ENCODE results near the gene NHLH2. TPM values are rescaled to one million over a fixed set of nuclear protein-coding genes. Genes with fewer than 3 reads are reported as not detected.

Gene NHLH2
- total RNA-seq, 1 experiment from 2014 or later = not detected

DNA sequence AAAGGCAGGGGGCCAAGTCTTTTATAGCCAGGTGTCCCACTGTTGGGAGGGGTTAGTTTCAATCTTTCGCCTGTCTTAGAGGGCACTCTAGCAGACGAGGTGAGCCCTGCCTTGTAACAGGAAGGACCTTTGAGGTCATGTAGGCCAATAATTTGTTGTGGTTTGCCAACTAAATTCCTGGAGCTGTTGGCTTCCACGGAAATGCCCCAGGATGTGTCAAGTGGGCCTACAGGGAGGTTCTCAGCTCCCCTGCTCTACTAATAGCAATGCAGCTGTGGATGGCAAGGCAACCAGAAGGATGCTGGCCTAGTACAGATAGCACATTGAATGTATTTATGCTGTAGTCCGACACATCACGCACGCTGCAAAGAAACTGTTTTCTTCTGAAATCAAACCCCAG, 50.1 kb downstream of the NHLH2 start:
- ChIA-PET CTCF (interaction anchor here (0.7 kb wide), 1 partner anchor 17 kb away, joined by 3 read pairs; no protein-coding TSS in a partner anchor), POLR2A (no interaction called here)
- TF ChIP-seq, protein P1, sequence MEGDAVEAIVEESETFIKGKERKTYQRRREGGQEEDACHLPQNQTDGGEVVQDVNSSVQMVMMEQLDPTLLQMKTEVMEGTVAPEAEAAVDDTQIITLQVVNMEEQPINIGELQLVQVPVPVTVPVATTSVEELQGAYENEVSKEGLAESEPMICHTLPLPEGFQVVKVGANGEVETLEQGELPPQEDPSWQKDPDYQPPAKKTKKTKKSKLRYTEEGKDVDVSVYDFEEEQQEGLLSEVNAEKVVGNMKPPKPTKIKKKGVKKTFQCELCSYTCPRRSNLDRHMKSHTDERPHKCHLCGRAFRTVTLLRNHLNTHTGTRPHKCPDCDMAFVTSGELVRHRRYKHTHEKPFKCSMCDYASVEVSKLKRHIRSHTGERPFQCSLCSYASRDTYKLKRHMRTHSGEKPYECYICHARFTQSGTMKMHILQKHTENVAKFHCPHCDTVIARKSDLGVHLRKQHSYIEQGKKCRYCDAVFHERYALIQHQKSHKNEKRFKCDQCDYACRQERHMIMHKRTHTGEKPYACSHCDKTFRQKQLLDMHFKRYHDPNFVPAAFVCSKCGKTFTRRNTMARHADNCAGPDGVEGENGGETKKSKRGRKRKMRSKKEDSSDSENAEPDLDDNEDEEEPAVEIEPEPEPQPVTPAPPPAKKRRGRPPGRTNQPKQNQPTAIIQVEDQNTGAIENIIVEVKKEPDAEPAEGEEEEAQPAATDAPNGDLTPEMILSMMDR (IDR thresholded peaks at IDR 0.05; ENCODE audit: insufficient read depth in 1 of 2, low read depth in 1 of 2, low read length in 1 of 2, severe bottlenecking in 1 of 2, unreplicated experiment in 1 of 2) = no peak
- Mint-ChIP-seq H3K36me3 (ENCODE audit: insufficient read depth, unreplicated experiment) (no peaks in the 10 kb centered on the region), H3K27me3 (ENCODE audit: insufficient read depth, unreplicated experiment) (no peaks in the 10 kb centered on the region), H3K4me1 (ENCODE audit: low read depth, unreplicated experiment) (peaks cover 9% of the 10 kb centered on the region), H3K27ac (ENCODE audit: unreplicated experiment) (no peak overlapping the region), H3K9me3 (ENCODE audit: unreplicated experiment) (peaks cover 9% of the 10 kb centered on the region), H3K4me3 (ENCODE audit: unreplicated experiment) (no peak overlapping the region)
- H3K36me3 ChIP-seq (ENCODE audit: control insufficient read depth, insufficient read depth, low read length) = no peaks in the 10 kb centered on the region
- peaks cover 11% of the 10 kb centered on the region; the same call in 1 of the 2 replicates for H3K4me1 ChIP-seq
- no peaks in the 10 kb centered on the region for H3K9me3 ChIP-seq
- no peaks in the 10 kb centered on the region for H3K27me3 ChIP-seq (replicated peaks; ENCODE audit: control insufficient read depth, insufficient read depth, low read length)
- no peak overlapping the region for H3K4me3 ChIP-seq (ENCODE audit: low read depth, low read length)
- intact Hi-C loops (cut with micrococcal nuclease; ENCODE audit: unreplicated experiment) = no loop called here
- BruUV-seq (replicated peaks) = no TSS peak
- DNase-seq = no peak

DNA sequence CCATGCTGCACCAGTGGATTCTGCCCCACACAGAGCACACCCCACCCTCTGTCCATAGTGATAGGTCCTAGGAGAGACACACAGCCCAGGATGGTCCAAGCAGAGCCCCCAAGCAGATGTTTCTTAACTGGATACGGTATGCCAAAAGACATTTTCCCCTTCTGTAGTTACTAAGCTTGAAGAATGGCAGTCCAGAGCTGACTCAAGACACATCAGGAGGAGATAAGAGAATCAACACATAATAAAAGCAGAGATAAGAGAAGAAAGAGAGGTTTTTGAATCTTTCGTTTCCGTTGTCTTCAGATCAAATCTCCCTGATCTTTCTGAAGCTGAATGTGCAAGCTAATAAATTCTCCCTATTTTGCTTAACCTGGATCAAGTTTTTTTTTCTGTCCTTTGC, 50.6 kb downstream of the NHLH2 start:
- ChIA-PET CTCF (interaction anchor here (0.7 kb wide), 1 partner anchor 17 kb away, joined by 3 read pairs; no protein-coding TSS in a partner anchor), POLR2A (no interaction called here)
- no peaks in the 10 kb centered on the region for H3K27me3 ChIP-seq (replicated peaks; ENCODE audit: control insufficient read depth, insufficient read depth, low read length)
- DNase-seq = no peak
- intact Hi-C loops (cut with micrococcal nuclease; ENCODE audit: unreplicated experiment) = no loop called here
- TF ChIP-seq, protein P1 (IDR thresholded peaks at IDR 0.05; ENCODE audit: insufficient read depth in 1 of 2, low read depth in 1 of 2, low read length in 1 of 2, severe bottlenecking in 1 of 2, unreplicated experiment in 1 of 2) = no peak
- Mint-ChIP-seq H3K4me3 (ENCODE audit: unreplicated experiment) (peak overlapping the region; percentile 56), H3K27ac (ENCODE audit: unreplicated experiment) (peak overlapping the region; percentile 57), H3K9me3 (ENCODE audit: unreplicated experiment) (peaks cover 9% of the 10 kb centered on the region), H3K36me3 (ENCODE audit: insufficient read depth, unreplicated experiment) (no peaks in the 10 kb centered on the region), H3K27me3 (ENCODE audit: insufficient read depth, unreplicated experiment) (no peaks in the 10 kb centered on the region), H3K4me1 (ENCODE audit: low read depth, unreplicated experiment) (peaks cover 9% of the 10 kb centered on the region)
- no peak overlapping the region for H3K4me3 ChIP-seq (ENCODE audit: low read depth, low read length)
- no TSS peak for BruUV-seq (replicated peaks)
- peaks cover 11% of the 10 kb centered on the region; the same call in 1 of the 2 replicates for H3K4me1 ChIP-seq
- no peaks in the 10 kb centered on the region for H3K9me3 ChIP-seq
- no peaks in the 10 kb centered on the region for H3K36me3 ChIP-seq (ENCODE audit: control insufficient read depth, insufficient read depth, low read length)

Other genes with a start within 250 kb of the NHLH2 start
- gene VANGL1, start 199.2 kb downstream of the NHLH2 start, total RNA-seq (2022) = 11.3 and 13.6 TPM in 2 replicates
- 0.18 TPM in 1 of 2 replicates, not detected in the other for gene CASQ2, start 72.4 kb downstream of the NHLH2 start, total RNA-seq (2022)
- 0.16 and 0.28 TPM in 2 replicates for gene SLC22A15, start 135.4 kb upstream of the NHLH2 start, total RNA-seq (2022)

Data from Caco-2 (cell line).